ENCODE results near the gene PPP1R13B.

The PPP1R13B gene

GRCh38 chr14:103732868-103733620 is 114.3 kb downstream of the PPP1R13B start:
- peaks cover 8% of the 10 kb centered on the region for H3K4me1 ChIP-seq
- no peak for TF ChIP-seq CTCF (IDR thresholded peaks at IDR 0.05; ENCODE audit: low read depth, low read length)
- DNase-seq = no peak
- no peaks in the 10 kb centered on the region for H3K9me3 ChIP-seq
- no peak overlapping the region for H3K4me3 ChIP-seq (ENCODE audit: low read depth, low read length)
- peaks cover 82% of the 10 kb centered on the region for H3K36me3 ChIP-seq
- H3K27me3 ChIP-seq = no peaks in the 10 kb centered on the region

GRCh38 chr14:103731916-103732867 is 115.2 kb downstream of the PPP1R13B start:
- H3K36me3 ChIP-seq = peaks cover 75% of the 10 kb centered on the region
- peaks cover 8% of the 10 kb centered on the region for H3K4me1 ChIP-seq
- no peak overlapping the region for H3K4me3 ChIP-seq (ENCODE audit: low read depth, low read length)
- TF ChIP-seq CTCF (IDR thresholded peaks at IDR 0.05; ENCODE audit: low read depth, low read length) = no peak
- DNase-seq = no peak
- H3K27me3 ChIP-seq = no peaks in the 10 kb centered on the region
- H3K9me3 ChIP-seq = no peaks in the 10 kb centered on the region

- Histone ChIP-seq H3K27me3 (no peaks in the 10 kb centered on the region), H3K4me3 (ENCODE audit: low read depth, low read length) (no peak overlapping the region), H3K36me3 (peaks cover 68% of the 10 kb centered on the region), H3K4me1 (peaks cover 8% of the 10 kb centered on the region), H3K9me3 (no peaks in the 10 kb centered on the region)
- DNase-seq = no peak
- no peak for TF ChIP-seq CTCF (IDR thresholded peaks at IDR 0.05; ENCODE audit: low read depth, low read length)
Measured at GRCh38 chr14:103731481-103731880, 115.9 kb downstream of the PPP1R13B start.

GRCh38 chr14:103730490-103731035 is 116.8 kb downstream of the PPP1R13B start:
- H3K36me3 ChIP-seq = peaks cover 63% of the 10 kb centered on the region
- no peak overlapping the region for H3K4me3 ChIP-seq (ENCODE audit: low read depth, low read length)
- peak; percentile 45 for DNase-seq
- H3K4me1 ChIP-seq = peaks cover 8% of the 10 kb centered on the region
- peak; percentile 39; the same call in 1 of the 2 replicates for TF ChIP-seq CTCF (IDR thresholded peaks at IDR 0.05; ENCODE audit: low read depth, low read length)
- H3K27me3 ChIP-seq = no peaks in the 10 kb centered on the region
- no peaks in the 10 kb centered on the region for H3K9me3 ChIP-seq

- Histone ChIP-seq H3K4me3 (ENCODE audit: low read depth, low read length) (no peak overlapping the region), H3K4me1 (peaks cover 8% of the 10 kb centered on the region), H3K27me3 (no peaks in the 10 kb centered on the region), H3K36me3 (peaks cover 55% of the 10 kb centered on the region), H3K9me3 (no peaks in the 10 kb centered on the region)
- no peak for DNase-seq
- TF ChIP-seq CTCF (IDR thresholded peaks at IDR 0.05; ENCODE audit: low read depth, low read length) = no peak
Measured at GRCh38 chr14:103729496-103730448, 117.6 kb downstream of the PPP1R13B start.

All from BE2C (cell line).